WTC11 (cell line): ENCODE results near the gene NELFCD. TPM values are rescaled to one million over a fixed set of nuclear protein-coding genes. Genes with fewer than 3 reads are reported as not detected.

ENCODE experiments used
- ATAC-seq: fragments of 200-7000 bp; cut with Tn5 transposase; 2 replicates; pipeline ENCODE4 v1.10.0; 2021; ENCODE audit warnings: mild to moderate bottlenecking, moderate library complexity
- CTCF ChIA-PET: fragments of 300-600 bp; sonication (Branson Sonifier 250); formaldehyde crosslinking; loops from one replicate; lab custom pipeline; 2021; ENCODE audit warnings: antibody characterized with exemption; lab: Charles Lee
- POLR2A ChIA-PET: fragments of 350-600 bp; sonication (Branson Sonifier 250); formaldehyde crosslinking; loops from one replicate; lab custom pipeline; 2021; ENCODE audit warnings: antibody characterized with exemption; lab: Charles Lee
- DNase-seq: peaks from one replicate; pipeline ENCODE4 v3.0.0; 2021; ENCODE audit warnings: low spot score
- H3K27ac Mint-ChIP-seq: 2 replicates; pipeline ENCODE4 v1.8.0; 2021; ENCODE audit warnings: mixed read lengths
- H3K27me3 Mint-ChIP-seq: 2 replicates; pipeline ENCODE4 v1.8.0; 2021; ENCODE audit warnings: low read depth, mild to moderate bottlenecking, moderate library complexity, mixed read lengths
- H3K36me3 Mint-ChIP-seq: 2 replicates; pipeline ENCODE4 v1.8.0; 2021; ENCODE audit warnings: mixed read lengths
- H3K4me1 Mint-ChIP-seq: 2 replicates; pipeline ENCODE4 v1.8.0; 2022; ENCODE audit warnings: mixed read lengths
- H3K4me3 Mint-ChIP-seq: 2 replicates; pipeline ENCODE4 v1.8.0; 2021; ENCODE audit warnings: mild to moderate bottlenecking, moderate library complexity, mixed read lengths
- H3K9me3 Mint-ChIP-seq: 2 replicates; pipeline ENCODE4 v1.8.0; 2021; ENCODE audit warnings: mixed read lengths
- ATF2 ChIP-seq: sonication (generic); formaldehyde crosslinking; IDR thresholded peaks from 2 replicates; pipeline ENCODE4 v1.8.1; 2022; ENCODE audit warnings: low read depth, missing genetic modification reagents, borderline replicate concordance
- ATF3 ChIP-seq: sonication (generic); formaldehyde crosslinking; conservative IDR thresholded peaks from 2 replicates; pipeline ENCODE4 v1.8.1; 2022; ENCODE audit warnings: mild to moderate bottlenecking, missing genetic modification reagents
- CREM ChIP-seq: sonication (generic); formaldehyde crosslinking; IDR thresholded peaks from 2 replicates; pipeline ENCODE4 v1.8.1; 2022; ENCODE audit warnings: mild to moderate bottlenecking, missing genetic modification reagents, moderate library complexity
- FOXJ3 ChIP-seq: sonication (generic); formaldehyde crosslinking; IDR thresholded peaks from 2 replicates; pipeline ENCODE4 v1.9.0; 2021; ENCODE audit warnings: missing genetic modification reagents, mild to moderate bottlenecking, borderline replicate concordance
- GRHL2 ChIP-seq: fragments of 250-450 bp; sonication (Bioruptor Pico); IDR thresholded peaks from 2 replicates; pipeline ENCODE4 v1.8.0; 2022; ENCODE audit warnings: mild to moderate bottlenecking, moderate library complexity; ENCODE audit not compliant: insufficient replicate concordance, severe bottlenecking
- HMGA2 ChIP-seq: fragments of 250-450 bp; sonication (Bioruptor Pico); IDR thresholded peaks from 2 replicates; pipeline ENCODE4 v1.4.0; 2021; ENCODE audit warnings: mild to moderate bottlenecking, moderate library complexity
- NFYB ChIP-seq: sonication (generic); formaldehyde crosslinking; conservative IDR thresholded peaks from 2 replicates; pipeline ENCODE4 v1.8.0; 2022; ENCODE audit warnings: low read depth, missing genetic modification reagents
- SOX15 ChIP-seq: fragments of 250-450 bp; sonication (Bioruptor Pico); IDR thresholded peaks from 2 replicates; pipeline ENCODE4 v1.9.0; 2021; ENCODE audit warnings: mild to moderate bottlenecking
- TCF7 ChIP-seq: sonication (generic); formaldehyde crosslinking; IDR thresholded peaks from 2 replicates; pipeline ENCODE4 v1.8.0; 2022; ENCODE audit warnings: mild to moderate bottlenecking, low read depth, missing genetic modification reagents, moderate library complexity
- ZNF121 ChIP-seq: sonication (generic); formaldehyde crosslinking; IDR thresholded peaks from 2 replicates; pipeline ENCODE4 v1.8.0; 2023; ENCODE audit warnings: missing genetic modification reagents
- ZNF423 ChIP-seq: fragments of 250-450 bp; sonication (Bioruptor Pico); IDR thresholded peaks from 2 replicates; pipeline ENCODE4 v2.1.2; 2022; ENCODE audit warnings: mild to moderate bottlenecking, moderate library complexity
- total RNA-seq: library from RNA; stranded (reverse); gene quantifications from 3 replicates; pipeline ENCODE4 v1.2.3, GENCODE V29; 2021
- TF ChIP-seq, protein P1 (sequence below): sonication (generic); formaldehyde crosslinking; IDR thresholded peaks from 2 replicates; pipeline ENCODE4 v1.8.1; 2023; ENCODE audit warnings: mild to moderate bottlenecking, missing genetic modification reagents
- TF ChIP-seq, protein P2 (sequence below): sonication (generic); formaldehyde crosslinking; conservative IDR thresholded peaks from 2 replicates; pipeline ENCODE4 v1.8.1; 2023; ENCODE audit warnings: mild to moderate bottlenecking, low read depth, missing genetic modification reagents, moderate library complexity

NELFCD gene
- total RNA-seq, 1 experiment from 2014 or later, result 66.9 TPM

DNA sequence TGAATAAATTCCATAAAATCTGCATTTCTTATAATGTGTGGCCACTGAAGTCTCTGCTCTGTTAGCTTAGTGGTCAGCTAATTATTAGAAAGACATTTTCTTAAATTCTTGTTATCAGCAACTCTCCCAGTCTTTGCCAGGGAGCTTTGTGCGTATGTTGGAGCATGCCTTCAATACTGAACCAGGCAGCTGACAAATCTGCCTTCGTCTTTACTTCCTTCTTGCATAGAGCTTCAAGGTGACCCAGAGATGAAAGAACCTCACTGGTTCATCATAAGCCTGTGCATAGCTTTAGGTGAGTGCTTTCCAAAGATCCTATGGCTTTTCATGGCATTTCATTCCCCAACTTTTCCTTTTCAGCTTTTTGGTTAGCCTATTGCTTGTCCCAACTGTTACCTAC, 43.0 kb upstream of the NELFCD start:
- H3K4me1 Mint-ChIP-seq, result 0 out of 2 replicates have a peak, but pooled peaks cover 2% of the 10 kb centered on the region
- CTCF ChIA-PET, result interaction anchor here (0.7 to 1.3 kb wide), 4 partner anchors 13 to 466 kb away, joined by 3 to 4 read pairs (median 4); no protein-coding TSS in a partner anchor

DNA sequence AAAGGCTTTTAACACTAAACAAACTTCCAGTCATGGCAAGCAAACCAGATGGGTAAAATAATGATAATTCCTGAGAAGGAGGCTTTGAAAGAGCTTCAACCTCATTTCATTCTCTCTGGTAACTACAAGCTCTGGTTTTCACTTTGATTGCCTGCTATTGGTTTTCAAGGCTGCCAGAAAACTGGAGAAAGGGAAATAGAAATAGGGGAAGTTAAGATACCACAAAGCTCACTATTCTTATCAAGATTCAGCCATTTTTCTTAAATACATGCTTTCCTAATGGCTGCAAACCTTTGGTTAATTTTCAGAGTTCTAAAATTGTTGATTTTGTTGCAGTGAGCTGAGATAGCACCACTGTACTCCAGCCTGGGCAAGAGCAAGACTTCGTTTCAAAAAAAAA, 42.5 kb upstream of the NELFCD start:
- Mint-ChIP-seq H3K4me1 (0 out of 2 replicates have a peak, but pooled peaks cover 2% of the 10 kb centered on the region), H3K4me3 (no peak overlapping the region), H3K27me3 (no peaks in the 10 kb centered on the region), H3K27ac (no peak overlapping the region), H3K9me3 (peaks cover 7% of the 10 kb centered on the region), H3K36me3 (no peaks in the 10 kb centered on the region)
- ChIA-PET CTCF (interaction anchor here (0.7 to 1.3 kb wide), 3 partner anchors 12 to 466 kb away, joined by 3 to 4 read pairs (median 4); no protein-coding TSS in a partner anchor), POLR2A (no interaction called here)
- DNase-seq, result no peak
- no peak for TF ChIP-seq ATF3
- no peak for TF ChIP-seq NFYB (CRISPR knock-in tag)
- TF ChIP-seq SOX15 (CRISPR knock-in tag), result no peak
- no peak for TF ChIP-seq FOXJ3 (CRISPR knock-in tag)
- TF ChIP-seq, protein P1, sequence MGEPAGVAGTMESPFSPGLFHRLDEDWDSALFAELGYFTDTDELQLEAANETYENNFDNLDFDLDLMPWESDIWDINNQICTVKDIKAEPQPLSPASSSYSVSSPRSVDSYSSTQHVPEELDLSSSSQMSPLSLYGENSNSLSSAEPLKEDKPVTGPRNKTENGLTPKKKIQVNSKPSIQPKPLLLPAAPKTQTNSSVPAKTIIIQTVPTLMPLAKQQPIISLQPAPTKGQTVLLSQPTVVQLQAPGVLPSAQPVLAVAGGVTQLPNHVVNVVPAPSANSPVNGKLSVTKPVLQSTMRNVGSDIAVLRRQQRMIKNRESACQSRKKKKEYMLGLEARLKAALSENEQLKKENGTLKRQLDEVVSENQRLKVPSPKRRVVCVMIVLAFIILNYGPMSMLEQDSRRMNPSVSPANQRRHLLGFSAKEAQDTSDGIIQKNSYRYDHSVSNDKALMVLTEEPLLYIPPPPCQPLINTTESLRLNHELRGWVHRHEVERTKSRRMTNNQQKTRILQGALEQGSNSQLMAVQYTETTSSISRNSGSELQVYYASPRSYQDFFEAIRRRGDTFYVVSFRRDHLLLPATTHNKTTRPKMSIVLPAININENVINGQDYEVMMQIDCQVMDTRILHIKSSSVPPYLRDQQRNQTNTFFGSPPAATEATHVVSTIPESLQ (CRISPR knock-in tag), result no peak
- no peak for TF ChIP-seq ZNF423 (CRISPR knock-in tag)
- no peak for TF ChIP-seq ATF2 (CRISPR knock-in tag)
- TF ChIP-seq ZNF121 (CRISPR knock-in tag), result no peak
- no peak for ATAC-seq

More for the DNA sequence above, 43.0 kb upstream of the NELFCD start:
- no peaks in the 10 kb centered on the region for H3K36me3 Mint-ChIP-seq
- TF ChIP-seq HMGA2, result no peak
- TF ChIP-seq CREM (CRISPR knock-in tag), result no peak
- no peak for TF ChIP-seq TCF7
- no peak for TF ChIP-seq GRHL2 (CRISPR knock-in tag)
- no peak overlapping the region for H3K4me3 Mint-ChIP-seq
- POLR2A ChIA-PET, result no interaction called here
- H3K27ac Mint-ChIP-seq, result no peak overlapping the region
- ATAC-seq, result no peak
- peaks cover 7% of the 10 kb centered on the region for H3K9me3 Mint-ChIP-seq
- DNase-seq, result no peak
- H3K27me3 Mint-ChIP-seq, result no peaks in the 10 kb centered on the region

DNA sequence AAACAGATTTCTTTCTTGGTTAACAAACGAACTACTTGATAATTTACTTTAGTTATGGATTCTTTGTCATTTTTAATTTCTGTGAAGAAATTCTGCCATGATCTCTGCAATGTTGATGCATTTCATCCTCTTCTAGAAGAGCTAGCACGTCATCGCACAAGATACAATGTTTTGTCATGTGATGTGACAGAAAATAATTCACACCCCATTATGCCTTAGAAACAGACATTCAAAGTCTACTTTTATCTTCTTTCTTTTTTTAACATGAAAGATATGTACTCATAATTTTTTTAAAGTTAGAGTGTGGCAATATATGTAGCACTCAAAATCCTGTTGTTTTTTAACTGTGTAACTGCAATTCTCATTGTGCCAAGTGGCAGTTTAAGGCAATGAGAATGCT, 39.6 kb upstream of the NELFCD start:
- ATAC-seq (no peak), DNase-seq (no peak)
- CTCF ChIA-PET, result no interaction called here

More for the DNA sequence above, 39.6 kb upstream of the NELFCD start:
- Mint-ChIP-seq H3K9me3 (peaks cover under 1% of the 10 kb centered on the region), H3K27ac (no peak overlapping the region)
- POLR2A ChIA-PET, result no interaction called here
- TF ChIP-seq, protein P2, sequence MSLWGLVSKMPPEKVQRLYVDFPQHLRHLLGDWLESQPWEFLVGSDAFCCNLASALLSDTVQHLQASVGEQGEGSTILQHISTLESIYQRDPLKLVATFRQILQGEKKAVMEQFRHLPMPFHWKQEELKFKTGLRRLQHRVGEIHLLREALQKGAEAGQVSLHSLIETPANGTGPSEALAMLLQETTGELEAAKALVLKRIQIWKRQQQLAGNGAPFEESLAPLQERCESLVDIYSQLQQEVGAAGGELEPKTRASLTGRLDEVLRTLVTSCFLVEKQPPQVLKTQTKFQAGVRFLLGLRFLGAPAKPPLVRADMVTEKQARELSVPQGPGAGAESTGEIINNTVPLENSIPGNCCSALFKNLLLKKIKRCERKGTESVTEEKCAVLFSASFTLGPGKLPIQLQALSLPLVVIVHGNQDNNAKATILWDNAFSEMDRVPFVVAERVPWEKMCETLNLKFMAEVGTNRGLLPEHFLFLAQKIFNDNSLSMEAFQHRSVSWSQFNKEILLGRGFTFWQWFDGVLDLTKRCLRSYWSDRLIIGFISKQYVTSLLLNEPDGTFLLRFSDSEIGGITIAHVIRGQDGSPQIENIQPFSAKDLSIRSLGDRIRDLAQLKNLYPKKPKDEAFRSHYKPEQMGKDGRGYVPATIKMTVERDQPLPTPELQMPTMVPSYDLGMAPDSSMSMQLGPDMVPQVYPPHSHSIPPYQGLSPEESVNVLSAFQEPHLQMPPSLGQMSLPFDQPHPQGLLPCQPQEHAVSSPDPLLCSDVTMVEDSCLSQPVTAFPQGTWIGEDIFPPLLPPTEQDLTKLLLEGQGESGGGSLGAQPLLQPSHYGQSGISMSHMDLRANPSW (CRISPR knock-in tag), result no peak
- TF ChIP-seq, all 79 proteins: peak for 0
- 0 out of 2 replicates have a peak, but pooled peaks cover 2% of the 10 kb centered on the region for H3K4me1 Mint-ChIP-seq
- no peak overlapping the region for H3K4me3 Mint-ChIP-seq
- H3K27me3 Mint-ChIP-seq, result no peaks in the 10 kb centered on the region
- no peaks in the 10 kb centered on the region for H3K36me3 Mint-ChIP-seq
